ENCODE measurements around the gene RUFY1.

Gene RUFY1

GRCh38 chr5:179610903-179611265, 60.5 kb downstream of the RUFY1 start:
- Histone ChIP-seq H3K9me3 (ENCODE audit: control insufficient read depth in 2 of 2, low read length in 2 of 2) (no peaks in the 10 kb centered on the region), H3K27me3 (ENCODE audit: control insufficient read depth in 2 of 2, insufficient read depth in 2 of 2, low read length in 2 of 2) (no peaks in the 10 kb centered on the region), H3K4me3 (ENCODE audit: low read length in 2 of 2) (no peak overlapping the region), H3K4me1 (ENCODE audit: control insufficient read depth in 2 of 2, insufficient read depth in 2 of 2, low read length in 2 of 2) (peaks cover 0 to 3% of the 10 kb centered on the region in 2 donors), H3K27ac (ENCODE audit: low read depth in 2 of 2, low read length in 2 of 2) (no peak overlapping the region), H3K9ac (ENCODE audit: low read depth in 1 of 2, low read length in 2 of 2) (no peak overlapping the region), H3K36me3 (ENCODE audit: control insufficient read depth in 2 of 2, insufficient read depth in 2 of 2, low read length in 2 of 2) (peaks cover 87 to 88% of the 10 kb centered on the region in 2 donors)

GRCh38 chr5:179612577-179613459, 62.5 kb downstream of the RUFY1 start:
- Histone ChIP-seq H3K27ac (ENCODE audit: low read depth in 2 of 2, low read length in 2 of 2) (no peak overlapping the region), H3K9me3 (ENCODE audit: control insufficient read depth in 2 of 2, low read length in 2 of 2) (no peaks in the 10 kb centered on the region), H3K9ac (ENCODE audit: low read depth in 1 of 2, low read length in 2 of 2) (no peak overlapping the region), H3K4me3 (ENCODE audit: low read length in 2 of 2) (no peak overlapping the region), H3K4me1 (ENCODE audit: control insufficient read depth in 2 of 2, insufficient read depth in 2 of 2, low read length in 2 of 2) (peaks cover 0 to 3% of the 10 kb centered on the region in 2 donors), H3K27me3 (ENCODE audit: control insufficient read depth in 2 of 2, insufficient read depth in 2 of 2, low read length in 2 of 2) (no peaks in the 10 kb centered on the region), H3K36me3 (ENCODE audit: control insufficient read depth in 2 of 2, insufficient read depth in 2 of 2, low read length in 2 of 2) (peaks cover 88 to 89% of the 10 kb centered on the region in 2 donors)

- Histone ChIP-seq H3K9ac (ENCODE audit: low read depth in 1 of 2, low read length in 2 of 2) (no peak overlapping the region), H3K4me3 (ENCODE audit: low read length in 2 of 2) (no peak overlapping the region), H3K27me3 (ENCODE audit: control insufficient read depth in 2 of 2, insufficient read depth in 2 of 2, low read length in 2 of 2) (no peaks in the 10 kb centered on the region), H3K36me3 (ENCODE audit: control insufficient read depth in 2 of 2, insufficient read depth in 2 of 2, low read length in 2 of 2) (peaks cover 90 to 91% of the 10 kb centered on the region in 2 donors), H3K27ac (ENCODE audit: low read depth in 2 of 2, low read length in 2 of 2) (no peak overlapping the region), H3K9me3 (ENCODE audit: control insufficient read depth in 2 of 2, low read length in 2 of 2) (no peaks in the 10 kb centered on the region), H3K4me1 (ENCODE audit: control insufficient read depth in 2 of 2, insufficient read depth in 2 of 2, low read length in 2 of 2) (peaks cover 0 to 4% of the 10 kb centered on the region in 2 donors)
Measured at GRCh38 chr5:179613460-179614071, 63.2 kb downstream of the RUFY1 start.

GRCh38 chr5:179614745-179615144, 64.4 kb downstream of the RUFY1 start:
- Histone ChIP-seq H3K27ac (ENCODE audit: low read depth in 2 of 2, low read length in 2 of 2) (no peak overlapping the region), H3K9me3 (ENCODE audit: control insufficient read depth in 2 of 2, low read length in 2 of 2) (no peaks in the 10 kb centered on the region), H3K27me3 (ENCODE audit: control insufficient read depth in 2 of 2, insufficient read depth in 2 of 2, low read length in 2 of 2) (no peaks in the 10 kb centered on the region), H3K4me3 (ENCODE audit: low read length in 2 of 2) (no peak overlapping the region), H3K36me3 (ENCODE audit: control insufficient read depth in 2 of 2, insufficient read depth in 2 of 2, low read length in 2 of 2) (peaks cover 91% of the 10 kb centered on the region in 2 donors), H3K4me1 (ENCODE audit: control insufficient read depth in 2 of 2, insufficient read depth in 2 of 2, low read length in 2 of 2) (peaks cover 6 to 7% of the 10 kb centered on the region in 2 donors), H3K9ac (ENCODE audit: low read depth in 1 of 2, low read length in 2 of 2) (no peak overlapping the region)

GRCh38 chr5:179615203-179615602, 64.8 kb downstream of the RUFY1 start:
- no peak overlapping the region for H3K9ac ChIP-seq (ENCODE audit: low read depth in 1 of 2, low read length in 2 of 2)
- peaks cover 89 to 91% of the 10 kb centered on the region in 2 donors for H3K36me3 ChIP-seq (ENCODE audit: control insufficient read depth in 2 of 2, insufficient read depth in 2 of 2, low read length in 2 of 2)
- H3K9me3 ChIP-seq (ENCODE audit: control insufficient read depth in 2 of 2, low read length in 2 of 2), result no peaks in the 10 kb centered on the region
- no peaks in the 10 kb centered on the region for H3K27me3 ChIP-seq (ENCODE audit: control insufficient read depth in 2 of 2, insufficient read depth in 2 of 2, low read length in 2 of 2)
- H3K27ac ChIP-seq (ENCODE audit: low read depth in 2 of 2, low read length in 2 of 2), result no peak overlapping the region
- peaks cover 9 to 11% of the 10 kb centered on the region in 2 donors for H3K4me1 ChIP-seq (ENCODE audit: control insufficient read depth in 2 of 2, insufficient read depth in 2 of 2, low read length in 2 of 2)
- H3K4me3 ChIP-seq (ENCODE audit: low read length in 2 of 2), result no peak overlapping the region

GRCh38 chr5:179616002-179616594, 65.7 kb downstream of the RUFY1 start:
- no peak overlapping the region for H3K27ac ChIP-seq (ENCODE audit: low read depth in 2 of 2, low read length in 2 of 2)
- H3K9me3 ChIP-seq (ENCODE audit: control insufficient read depth in 2 of 2, low read length in 2 of 2), result no peaks in the 10 kb centered on the region
- no peak overlapping the region for H3K4me3 ChIP-seq (ENCODE audit: low read length in 2 of 2)
- peaks cover 89 to 91% of the 10 kb centered on the region in 2 donors for H3K36me3 ChIP-seq (ENCODE audit: control insufficient read depth in 2 of 2, insufficient read depth in 2 of 2, low read length in 2 of 2)
- no peak overlapping the region for H3K9ac ChIP-seq (ENCODE audit: low read depth in 1 of 2, low read length in 2 of 2)
- no peaks in the 10 kb centered on the region for H3K27me3 ChIP-seq (ENCODE audit: control insufficient read depth in 2 of 2, insufficient read depth in 2 of 2, low read length in 2 of 2)
- H3K4me1 ChIP-seq (ENCODE audit: control insufficient read depth in 2 of 2, insufficient read depth in 2 of 2, low read length in 2 of 2), result peaks cover 17 to 19% of the 10 kb centered on the region in 2 donors

- no peak overlapping the region for H3K9ac ChIP-seq (ENCODE audit: low read depth in 1 of 2, low read length in 2 of 2)
- H3K27me3 ChIP-seq (ENCODE audit: control insufficient read depth in 2 of 2, insufficient read depth in 2 of 2, low read length in 2 of 2), result no peaks in the 10 kb centered on the region
- no peak overlapping the region for H3K27ac ChIP-seq (ENCODE audit: low read depth in 2 of 2, low read length in 2 of 2)
- H3K9me3 ChIP-seq (ENCODE audit: control insufficient read depth in 2 of 2, low read length in 2 of 2), result no peaks in the 10 kb centered on the region
- H3K36me3 ChIP-seq (ENCODE audit: control insufficient read depth in 2 of 2, insufficient read depth in 2 of 2, low read length in 2 of 2), result peaks cover 85 to 86% of the 10 kb centered on the region in 2 donors
- H3K4me1 ChIP-seq (ENCODE audit: control insufficient read depth in 2 of 2, insufficient read depth in 2 of 2, low read length in 2 of 2), result peaks cover 26% of the 10 kb centered on the region in 2 donors
- no peak overlapping the region for H3K4me3 ChIP-seq (ENCODE audit: low read length in 2 of 2)
Measured at GRCh38 chr5:179617930-179618329, 67.6 kb downstream of the RUFY1 start.

- peaks cover 26 to 27% of the 10 kb centered on the region in 2 donors for H3K4me1 ChIP-seq (ENCODE audit: control insufficient read depth in 2 of 2, insufficient read depth in 2 of 2, low read length in 2 of 2)
- H3K27ac ChIP-seq (ENCODE audit: low read depth in 2 of 2, low read length in 2 of 2), result no peak overlapping the region
- H3K9ac ChIP-seq (ENCODE audit: low read depth in 1 of 2, low read length in 2 of 2), result peak overlapping the region in 1 of 2 donors; percentile 9
Measured at GRCh38 chr5:179618923-179619554, 68.7 kb downstream of the RUFY1 start.

GRCh38 chr5:179619776-179620175, 69.4 kb downstream of the RUFY1 start:
- H3K36me3 ChIP-seq (ENCODE audit: control insufficient read depth in 2 of 2, insufficient read depth in 2 of 2, low read length in 2 of 2), result peaks cover 66 to 68% of the 10 kb centered on the region in 2 donors
- no peak overlapping the region for H3K9ac ChIP-seq (ENCODE audit: low read depth in 1 of 2, low read length in 2 of 2)

More at GRCh38 chr5:179618923-179619554, 68.7 kb downstream of the RUFY1 start:
- no peaks in the 10 kb centered on the region for H3K9me3 ChIP-seq (ENCODE audit: control insufficient read depth in 2 of 2, low read length in 2 of 2)
- H3K27me3 ChIP-seq (ENCODE audit: control insufficient read depth in 2 of 2, insufficient read depth in 2 of 2, low read length in 2 of 2), result no peaks in the 10 kb centered on the region
- H3K36me3 ChIP-seq (ENCODE audit: control insufficient read depth in 2 of 2, insufficient read depth in 2 of 2, low read length in 2 of 2), result peaks cover 74 to 75% of the 10 kb centered on the region in 2 donors
- H3K4me3 ChIP-seq (ENCODE audit: low read length in 2 of 2), result peak overlapping the region; percentile 22 to 69

More at GRCh38 chr5:179619776-179620175, 69.4 kb downstream of the RUFY1 start:
- Histone ChIP-seq H3K27ac (ENCODE audit: low read depth in 2 of 2, low read length in 2 of 2) (no peak overlapping the region), H3K4me3 (ENCODE audit: low read length in 2 of 2) (peak overlapping the region in 1 of 2 donors; percentile 69), H3K27me3 (ENCODE audit: control insufficient read depth in 2 of 2, insufficient read depth in 2 of 2, low read length in 2 of 2) (no peaks in the 10 kb centered on the region), H3K4me1 (ENCODE audit: control insufficient read depth in 2 of 2, insufficient read depth in 2 of 2, low read length in 2 of 2) (peaks cover 33 to 34% of the 10 kb centered on the region in 2 donors), H3K9me3 (ENCODE audit: control insufficient read depth in 2 of 2, low read length in 2 of 2) (no peaks in the 10 kb centered on the region)
